Motor neuron (in vitro differentiated cells): Measurements from ENCODE around the gene ARRB2. TPM values are rescaled to one million over a fixed set of nuclear protein-coding genes. Genes with fewer than 3 reads are reported as not detected.

Experiments
- ATAC-seq, 8 experiments: fragments of 200-7000 bp; cut with Tn5 transposase; replicated peaks in 6 of 8; 2 replicates each; pipeline ENCODE4 v1.8.0; 2021; ENCODE audit warnings: mild to moderate bottlenecking in 8 of 8, moderate library complexity in 8 of 8
- H3K27ac ChIP-seq, 2 donors: fragments of 250-450 bp; sonication (Bioruptor Pico); 2 replicates each; pipeline ENCODE4 v1.9.0; 2021; ENCODE audit warnings: antibody characterized with exemption in 2 of 2, mild to moderate bottlenecking in 2 of 2, moderate library complexity in 1 of 2
- H3K4me1 ChIP-seq, 2 donors: fragments of 250-450 bp; sonication (Bioruptor Pico); replicated peaks in 1 of 2; 2 replicates each; pipeline ENCODE4 v1.6.1; 2021; ENCODE audit warnings: antibody characterized with exemption in 2 of 2, mild to moderate bottlenecking in 2 of 2, moderate library complexity in 1 of 2
- H3K4me3 ChIP-seq, 5 donors: fragments of 250-450 bp; sonication (Bioruptor Pico); 2 replicates each; pipeline ENCODE4 v1.9.0; 2021; ENCODE audit warnings: antibody characterized with exemption in 5 of 5, mild to moderate bottlenecking in 5 of 5, moderate library complexity in 4 of 5
- WGBS, 10 experiments: fragments of 450-650 bp; shearing (Covaris generic); methylation state at CpG; one replicate each; pipeline ENCODE4 v1.0.0; 2022; 5-methylcytosine and 5-hydroxymethylcytosine counted together
- in situ Hi-C, 9 experiments: fragments of 400-800 bp; cut with MboI; loops; one replicate each; pipeline ENCODE4 v1.15.0; 2021; ENCODE audit warnings: low sequenced_read_pairs in 9 of 9, low pct_unique_long_range_greater_than_20kb in 2 of 9; ENCODE audit not compliant: unreplicated experiment in 9 of 9
- total RNA-seq, 8 experiments: library from RNA; unstranded; fragments of 300-600 nt; gene quantifications; 2 replicates each; pipeline versions ENCODE4 v1.2.3 to v1.2.4, GENCODE V29; 2022

The ARRB2 gene
- total RNA-seq, 8 experiments from 2014 or later = 7.0 to 37.9 (median 27.5) TPM

DNA sequence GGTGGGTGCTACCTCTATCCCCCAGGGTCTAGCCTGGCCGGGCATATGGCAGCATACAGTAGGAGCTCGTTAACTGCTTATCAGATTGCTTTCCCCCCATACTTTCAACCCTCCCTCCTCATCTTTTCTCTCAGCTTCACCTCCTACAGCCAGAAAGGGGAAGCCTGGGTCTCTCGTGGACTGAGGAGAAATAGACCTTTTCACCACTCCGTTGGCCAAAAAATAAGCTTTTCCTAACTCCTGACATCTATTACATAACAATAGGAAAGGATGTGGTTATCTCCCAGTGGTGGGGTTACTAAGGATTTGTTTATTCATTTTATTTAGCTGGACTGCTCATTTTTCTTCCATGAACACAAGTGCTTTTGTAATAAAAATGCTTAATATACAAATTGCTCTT is 38.3 kb downstream of the ARRB2 start:
- in situ Hi-C loops = loop anchor here in 1 of 9 experiments (25.0 kb wide), 1 partner anchor 139 kb away; the partner anchor contains the start of gene C17orf107
- Histone ChIP-seq H3K4me3 (no peak overlapping the region), H3K27ac (no peak overlapping the region), H3K4me1 (no peaks in the 10 kb centered on the region)
- ATAC-seq = no peak
- 0 to 71% (median 43%) methylated on average over 1 to 4 of the region's 4 CpGs; no CpG with 5 or more reads in 3 of the 10 experiments for WGBS, 10 experiments

DNA sequence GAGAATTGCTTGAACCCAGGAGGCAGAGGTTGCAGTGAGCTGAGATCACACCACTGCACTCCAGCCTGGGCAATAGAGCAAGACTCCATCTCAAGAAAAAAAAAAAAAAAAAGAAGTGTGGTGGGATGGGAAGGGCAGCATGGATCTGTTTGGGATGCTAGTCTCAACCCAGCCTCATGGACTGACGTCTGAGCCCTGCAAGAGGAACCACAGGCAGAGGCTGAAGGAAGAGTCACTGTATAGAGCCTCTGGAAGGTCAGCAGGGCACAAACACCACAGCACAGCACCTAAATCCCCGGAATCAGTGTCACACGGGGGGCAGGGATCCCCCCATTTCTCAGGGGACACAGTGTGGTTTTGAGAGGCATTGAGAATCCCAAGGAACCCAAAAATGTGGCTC is 40.2 kb downstream of the ARRB2 start:
- no peaks in the 10 kb centered on the region for H3K4me1 ChIP-seq
- in situ Hi-C loops = no loop called here
- H3K27ac ChIP-seq = no peak overlapping the region
- H3K4me3 ChIP-seq = no peak overlapping the region
- WGBS, 10 experiments = 0 to 60% (median 17%) methylated on average over 1 to 3 of the region's 3 CpGs; no CpG with 5 or more reads in 4 of the 10 experiments
- no peak for ATAC-seq

- ATAC-seq = no peak
- 46 to 100% (median 68%) methylated on average over 1 to 5 of the region's 5 CpGs for WGBS, 10 experiments
Observed at GRCh38 chr17:4751932-4752331, 41.5 kb downstream of the ARRB2 start.

GRCh38 chr17:4753392-4753791 is 43.0 kb downstream of the ARRB2 start:
- H3K27ac ChIP-seq = no peak overlapping the region
- 38 to 100% (median 67%) methylated on average over 1 of the region's 1 CpG; no CpG with 5 or more reads in 2 of the 10 experiments for WGBS, 10 experiments
- H3K4me3 ChIP-seq = no peak overlapping the region
- no peak for ATAC-seq
- no peaks in the 10 kb centered on the region for H3K4me1 ChIP-seq
- in situ Hi-C loops = no loop called here

More at GRCh38 chr17:4751932-4752331, 41.5 kb downstream of the ARRB2 start:
- Histone ChIP-seq H3K4me1 (no peaks in the 10 kb centered on the region), H3K4me3 (no peak overlapping the region), H3K27ac (no peak overlapping the region)
- in situ Hi-C loops = no loop called here

DNA sequence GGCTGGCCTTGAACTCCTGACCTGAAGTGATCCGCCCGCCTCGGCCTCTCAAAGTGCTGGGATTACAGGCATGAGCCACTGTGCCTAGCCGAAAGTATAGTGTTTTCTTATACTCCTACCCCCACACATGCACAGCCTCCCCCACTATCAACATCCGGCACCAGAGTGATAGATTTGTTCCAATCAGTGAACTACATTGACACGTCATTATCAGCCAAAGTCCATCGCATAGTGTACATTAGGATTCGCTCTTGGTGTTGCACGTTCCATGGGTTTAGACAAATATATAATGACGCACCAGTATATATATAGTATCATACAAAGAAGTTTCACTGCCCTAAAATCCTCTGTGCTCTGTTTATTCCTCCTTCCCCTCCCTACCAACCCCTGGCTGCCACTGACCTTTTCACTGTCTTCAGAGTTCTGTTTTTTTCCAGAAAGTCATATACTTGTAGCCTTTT is 49.4 kb downstream of the ARRB2 start:
- Histone ChIP-seq H3K4me1 (no peaks in the 10 kb centered on the region), H3K4me3 (no peak overlapping the region), H3K27ac (no peak overlapping the region)
- 53 to 97% (median 80%) methylated on average over 3 to 9 of the region's 10 CpGs for WGBS, 10 experiments
- in situ Hi-C loops = no loop called here
- no peak for ATAC-seq

GRCh38 chr17:4764595-4764994 is 54.2 kb downstream of the ARRB2 start:
- no peaks in the 10 kb centered on the region for H3K4me1 ChIP-seq
- H3K27ac ChIP-seq = no peak overlapping the region
- in situ Hi-C loops = no loop called here
- 0 to 100% (median 58%) methylated on average over 1 to 3 of the region's 3 CpGs; no CpG with 5 or more reads in 2 of the 10 experiments for WGBS, 10 experiments
- no peak overlapping the region for H3K4me3 ChIP-seq
- no peak for ATAC-seq

GRCh38 chr17:4766201-4766600 is 55.8 kb downstream of the ARRB2 start:
- no peak overlapping the region for H3K27ac ChIP-seq
- no peak overlapping the region for H3K4me3 ChIP-seq
- H3K4me1 ChIP-seq = no peaks in the 10 kb centered on the region
- ATAC-seq = no peak
- in situ Hi-C loops = no loop called here
- WGBS, 10 experiments = 17 to 100% (median 71%) methylated on average over 1 to 3 of the region's 3 CpGs; no CpG with 5 or more reads in 2 of the 10 experiments

DNA sequence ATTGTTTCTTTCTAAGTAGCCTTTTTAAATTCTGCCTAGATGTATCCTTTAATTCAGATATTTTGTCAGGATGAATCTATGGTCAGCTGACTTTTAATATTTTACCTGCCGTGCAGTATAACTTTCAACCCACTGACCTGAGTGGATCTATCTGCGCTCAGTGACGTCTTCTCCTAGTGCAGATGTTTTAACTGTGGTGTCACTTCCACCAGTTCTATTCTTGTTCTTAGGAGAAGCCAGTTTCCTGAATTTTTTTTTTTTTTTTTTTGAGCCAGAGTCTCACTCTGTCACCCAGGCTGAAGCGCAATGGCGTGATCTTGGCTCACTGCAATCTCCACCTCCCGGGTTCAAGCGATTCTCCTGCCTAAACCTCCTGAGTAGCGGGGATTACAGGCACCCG is 56.3 kb downstream of the ARRB2 start:
- WGBS, 10 experiments = 60 to 100% (median 89%) methylated on average over 1 to 9 of the region's 9 CpGs; no CpG with 5 or more reads in 1 of the 10 experiments
- ATAC-seq = no peak
- in situ Hi-C loops = no loop called here
- no peak overlapping the region for H3K27ac ChIP-seq
- H3K4me1 ChIP-seq = no peaks in the 10 kb centered on the region
- H3K4me3 ChIP-seq = no peak overlapping the region

GRCh38 chr17:4768298-4768697 is 57.9 kb downstream of the ARRB2 start:
- H3K4me3 ChIP-seq = no peak overlapping the region
- 48 to 95% (median 67%) methylated on average over 2 to 6 of the region's 6 CpGs; no CpG with 5 or more reads in 4 of the 10 experiments for WGBS, 10 experiments
- no peak for ATAC-seq
- in situ Hi-C loops = no loop called here
- H3K4me1 ChIP-seq = no peaks in the 10 kb centered on the region
- no peak overlapping the region for H3K27ac ChIP-seq

DNA sequence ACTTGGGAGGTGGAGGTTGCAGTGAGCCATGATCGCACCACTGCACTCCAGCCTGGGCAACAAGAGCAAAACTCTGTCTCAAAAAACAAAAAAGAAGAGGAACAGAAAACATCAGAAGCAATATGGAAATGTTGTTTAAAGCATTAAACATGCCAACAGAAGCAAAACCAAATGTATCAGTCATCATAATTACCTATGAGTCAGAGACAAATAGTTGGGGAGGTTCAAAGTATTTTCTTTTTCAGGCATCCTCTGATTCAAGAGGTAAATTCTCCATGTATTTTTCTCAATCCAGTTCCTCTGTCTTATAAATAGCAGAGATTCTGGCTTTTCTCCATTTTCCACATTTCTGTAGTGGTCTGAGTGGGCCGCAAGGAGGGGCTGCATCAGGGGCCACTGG is 59.2 kb downstream of the ARRB2 start:
- H3K27ac ChIP-seq = no peak overlapping the region
- no peak overlapping the region for H3K4me3 ChIP-seq
- ATAC-seq = no peak
- 58 to 100% (median 89%) methylated on average over 1 to 2 of the region's 2 CpGs; no CpG with 5 or more reads in 2 of the 10 experiments for WGBS, 10 experiments
- in situ Hi-C loops = no loop called here
- H3K4me1 ChIP-seq = no peaks in the 10 kb centered on the region

Other genes with a start within 250 kb of the ARRB2 start
- 10 to 100 TPM in 4 of 8 experiments, 1 to 10 TPM in 4; 2.2 to 25.6 (median 11.6) TPM for gene SPNS2, start 211.8 kb upstream of the ARRB2 start, total RNA-seq
- gene MYBBP1A, start 155.2 kb upstream of the ARRB2 start, total RNA-seq = 100 to 1,000 TPM in 2 of 8 experiments, 10 to 100 TPM in 6; 25.8 to 111 (median 38.2) TPM
- gene GGT6, start 150.1 kb upstream of the ARRB2 start, total RNA-seq = under 1 TPM in 7 of 8 experiments, not detected in 1; 0.13 to 1.00 (median 0.20) TPM
- gene SMTNL2, start 126.1 kb upstream of the ARRB2 start, total RNA-seq = 10 to 100 TPM in 1 of 8 experiments, 1 to 10 TPM in 3, under 1 TPM in 4; 0.20 to 13.5 (median 0.82) TPM
- 1,000 to 10,000 TPM in 3 of 8 experiments, 1 to 10 TPM in 1, under 1 TPM in 3, not detected in 1; 0.07 to 3,411 (median 2.2) TPM for gene ALOX15, start 69.0 kb upstream of the ARRB2 start, total RNA-seq
- gene PELP1, start 6.5 kb upstream of the ARRB2 start, total RNA-seq = 10 to 100 TPM; 23.2 to 52.6 (median 42.7) TPM
- gene MED11, start 20.8 kb downstream of the ARRB2 start, total RNA-seq = 10 to 100 TPM; 16.4 to 38.7 (median 22.3) TPM
- gene ZMYND15, start 29.2 kb downstream of the ARRB2 start, total RNA-seq = 1 to 10 TPM in 1 of 8 experiments, under 1 TPM in 6, not detected in 1; 0.14 to 1.1 (median 0.51) TPM
- 10 to 100 TPM in 2 of 8 experiments, 1 to 10 TPM in 3, under 1 TPM in 3; 0.46 to 10.8 (median 3.8) TPM for gene CXCL16, start 29.3 kb downstream of the ARRB2 start, total RNA-seq
- gene TM4SF5, start 61.3 kb downstream of the ARRB2 start, total RNA-seq = not detected
- gene VMO1, start 75.7 kb downstream of the ARRB2 start, total RNA-seq = 1 to 10 TPM in 4 of 8 experiments, under 1 TPM in 2, not detected in 2; 0.27 to 4.3 (median 1.5) TPM
- under 1 TPM in 3 of 8 experiments, not detected in 5; 0.27 to 0.71 (median 0.65) TPM for gene GLTPD2, start 78.3 kb downstream of the ARRB2 start, total RNA-seq
- 100 to 1,000 TPM; 112 to 215 (median 160) TPM for gene PSMB6, start 85.5 kb downstream of the ARRB2 start, total RNA-seq
- gene PLD2, start 96.5 kb downstream of the ARRB2 start, total RNA-seq = 10 to 100 TPM in 4 of 8 experiments, 1 to 10 TPM in 4; 4.3 to 28.6 (median 11.4) TPM
- 10 to 100 TPM; 15.1 to 44.9 (median 22.2) TPM for gene MINK1, start 122.7 kb downstream of the ARRB2 start, total RNA-seq
- gene C17orf107, start 188.9 kb downstream of the ARRB2 start, total RNA-seq = 10 to 100 TPM in 2 of 8 experiments, 1 to 10 TPM in 5, under 1 TPM in 1; 0.36 to 21.3 (median 3.4) TPM
- gene CHRNE, start 192.5 kb downstream of the ARRB2 start, total RNA-seq = 1 to 10 TPM in 3 of 8 experiments, under 1 TPM in 5; 0.21 to 2.3 (median 0.57) TPM
- 1 to 10 TPM in 4 of 8 experiments, under 1 TPM in 4; 0.58 to 3.5 (median 0.94) TPM for gene GP1BA, start 221.6 kb downstream of the ARRB2 start, total RNA-seq
- gene SLC25A11, start 229.4 kb downstream of the ARRB2 start, total RNA-seq = 100 to 1,000 TPM in 1 of 8 experiments, 10 to 100 TPM in 7; 36.1 to 100 (median 51.0) TPM
- 100 to 1,000 TPM in 3 of 8 experiments, 10 to 100 TPM in 5; 74.1 to 109 (median 89.5) TPM for gene RNF167, start 229.6 kb downstream of the ARRB2 start, total RNA-seq
- 100 to 1,000 TPM; 143 to 541 (median 257) TPM for gene PFN1, start 237.9 kb downstream of the ARRB2 start, total RNA-seq
- gene ENO3, start 240.5 kb downstream of the ARRB2 start, total RNA-seq = 10 to 100 TPM in 6 of 8 experiments, 1 to 10 TPM in 2; 5.4 to 36.5 (median 14.9) TPM